A172 (cell line): Measurements from ENCODE around the gene CREG1. TPM values are rescaled to one million over a fixed set of nuclear protein-coding genes. Genes with fewer than 3 reads are reported as not detected.

ENCODE experiments used
- DNase-seq: peaks from one replicate; pipeline ENCODE4 v3.0.0-alpha.2; 2015; ENCODE audit warnings: low spot score
- total RNA-seq: library from RNA; depleted of rRNA; stranded (reverse); fragments of >200 nt; shearing (Covaris generic); gene quantifications from 2 replicates; pipeline ENCODE4 v1.2.3, GENCODE V29; 2014; rRNA removed

The CREG1 gene
- total RNA-seq, 1 experiment from 2014 or later: 93.8 TPM

GRCh38 chr1:167507719-167508118 lies 45.8 kb downstream of the CREG1 start:
- no peak for DNase-seq

- DNase-seq: no peak
Measured at GRCh38 chr1:167504467-167504827, 49.1 kb downstream of the CREG1 start.

- DNase-seq: no peak
Measured at GRCh38 chr1:167503626-167504466, 49.7 kb downstream of the CREG1 start.

GRCh38 chr1:167502719-167503462 lies 50.7 kb downstream of the CREG1 start:
- no peak for DNase-seq

GRCh38 chr1:167502192-167502551 lies 51.4 kb downstream of the CREG1 start:
- no peak for DNase-seq

- DNase-seq: no peak
Measured at GRCh38 chr1:167501515-167502191, 51.9 kb downstream of the CREG1 start.

GRCh38 chr1:167500283-167500860 lies 53.2 kb downstream of the CREG1 start:
- no peak for DNase-seq

- no peak for DNase-seq
Measured at GRCh38 chr1:167499664-167500101, 53.9 kb downstream of the CREG1 start.

GRCh38 chr1:167499106-167499505 lies 54.5 kb downstream of the CREG1 start:
- DNase-seq: no peak

- no peak for DNase-seq
Measured at GRCh38 chr1:167496797-167497619, 56.6 kb downstream of the CREG1 start.

- DNase-seq: no peak
Measured at GRCh38 chr1:167493372-167493771, 60.2 kb downstream of the CREG1 start.

GRCh38 chr1:167492481-167492910 lies 61.1 kb downstream of the CREG1 start:
- DNase-seq: no peak

GRCh38 chr1:167491586-167492461 lies 61.7 kb downstream of the CREG1 start:
- no peak for DNase-seq

Other genes starting within 250 kb of the CREG1 start
- 0.26 TPM in 1 of 2 replicates, not detected in the other for gene CD247, start 35.2 kb downstream of the CREG1 start, total RNA-seq
- 0.29 and 0.36 TPM in 2 replicates for gene RCSD1, start 76.5 kb upstream of the CREG1 start, total RNA-seq
- gene MPZL1, start 168.2 kb upstream of the CREG1 start, total RNA-seq: 126 and 170 TPM in 2 replicates